Panc1 (cell line): ENCODE data around the gene TTPAL. TPM values are rescaled to one million over a fixed set of nuclear protein-coding genes. Genes with fewer than 3 reads are reported as not detected.

Source experiments
- ATAC-seq: fragments of 200-7000 bp; cut with Tn5 transposase; 2 replicates; pipeline ENCODE4 v1.9.1; 2020; ENCODE audit warnings: mild to moderate bottlenecking, moderate library complexity
- BruUV-seq: library from RNA; stranded (reverse); fragments of 400-500 nt; replicated peaks from 2 replicates; lab custom pipeline; 2021; lab: Mats Ljungman, UMichigan
- CTCF ChIA-PET: fragments of 300-600 bp; sonication (Branson Sonifier 250); formaldehyde crosslinking; loops from one replicate; lab custom pipeline; 2022; ENCODE audit warnings: antibody characterized with exemption; lab: Charles Lee
- POLR2A ChIA-PET: fragments of 300-600 bp; sonication (Branson Sonifier 250); formaldehyde crosslinking; loops from one replicate; lab custom pipeline; 2022; ENCODE audit warnings: antibody characterized with exemption; lab: Charles Lee
- DNase-seq: peaks from one replicate; pipeline ENCODE4 v3.0.0-alpha.2; 2010; ENCODE audit warnings: low read depth, low spot score
- H3K27ac ChIP-seq: 2 replicates; pipeline ENCODE4 v1.5.1; 2011; ENCODE audit warnings: mild to moderate bottlenecking, low read length, inconsistent platforms
- H3K27me3 ChIP-seq: fragments of 200-500 bp; sonication (Bioruptor generic); 2 replicates; pipeline ENCODE4 v1.6.0; 2014; ENCODE audit warnings: low read length, inconsistent platforms; ENCODE audit not compliant: control insufficient read depth, insufficient read depth
- H3K36me3 ChIP-seq: fragments of 200-500 bp; sonication (Bioruptor generic); 2 replicates; pipeline ENCODE4 v1.5.1; 2014; ENCODE audit warnings: inconsistent platforms, mild to moderate bottlenecking, low read length, moderate library complexity; ENCODE audit not compliant: control insufficient read depth, insufficient read depth
- H3K4me1 ChIP-seq: 2 replicates; pipeline ENCODE4 v1.5.1; 2011; ENCODE audit warnings: inconsistent platforms, mild to moderate bottlenecking, low read length, moderate library complexity; ENCODE audit not compliant: control insufficient read depth, insufficient read depth
- H3K4me3 ChIP-seq, 2 experiments: 2 replicates each; pipeline ENCODE4 v1.5.1; 2011 to 2012; ENCODE audit warnings: low read depth in 2 of 2, low read length in 2 of 2, mild to moderate bottlenecking in 2 of 2, inconsistent platforms in 1 of 2, moderate library complexity in 1 of 2
- H3K9me3 ChIP-seq: fragments of 200-500 bp; sonication (Bioruptor generic); 2 replicates; pipeline ENCODE4 v1.5.1; 2014; ENCODE audit warnings: low read depth, mild to moderate bottlenecking, inconsistent platforms, low read length, moderate library complexity; ENCODE audit not compliant: control insufficient read depth, insufficient read depth
- POLR2AphosphoS5 ChIP-seq: IDR thresholded peaks from 2 replicates; pipeline ENCODE4 v1.6.1; 2012; ENCODE audit warnings: mild to moderate bottlenecking, low read depth, low read length, moderate library complexity
- SIN3A ChIP-seq: IDR thresholded peaks from 2 replicates; pipeline ENCODE4 v1.6.1; 2012; ENCODE audit warnings: low read depth, mild to moderate bottlenecking, low read length, moderate library complexity, borderline replicate concordance; ENCODE audit not compliant: insufficient read depth
- TCF7L2 ChIP-seq: IDR thresholded peaks from 2 replicates; pipeline ENCODE4 v1.6.1; 2011; ENCODE audit warnings: mild to moderate bottlenecking, low read depth, low read length, inconsistent platforms
- in situ Hi-C: cut with HindIII; loops from 2 replicates; pipeline ENCODE4 v1.10.0; 2016; ENCODE audit warnings: low sequenced_read_pairs, low pct_unique_long_range_greater_than_20kb
- intact Hi-C: fragments of 100-400 bp; cut with micrococcal nuclease; formaldehyde crosslinking; loops from one replicate; pipeline ENCODE4 v1.10.0; 2022; ENCODE audit not compliant: unreplicated experiment
- total RNA-seq: library from RNA; stranded (reverse); gene quantifications from one replicate; pipeline ENCODE4 v1.2.1, GENCODE V29; 2021; ENCODE audit not compliant: unreplicated experiment
- TF ChIP-seq, protein P1 (sequence below), 2 experiments: IDR thresholded peaks; 2 replicates each; pipeline ENCODE4 v1.6.1; 2011 to 2012; ENCODE audit warnings: low read depth in 2 of 2, control low read depth in 1 of 2, low read length in 1 of 2, mild to moderate bottlenecking in 1 of 2, moderate library complexity in 1 of 2; ENCODE audit not compliant: insufficient read depth in 1 of 2
- TF ChIP-seq, protein P2 (sequence below): fragments of 450-650 bp; IDR thresholded peaks from 2 replicates; pipeline ENCODE4 v1.5.1; 2017; ENCODE audit warnings: mild to moderate bottlenecking

The TTPAL gene
- total RNA-seq, 1 experiment from 2014 or later = 37.4 TPM

DNA sequence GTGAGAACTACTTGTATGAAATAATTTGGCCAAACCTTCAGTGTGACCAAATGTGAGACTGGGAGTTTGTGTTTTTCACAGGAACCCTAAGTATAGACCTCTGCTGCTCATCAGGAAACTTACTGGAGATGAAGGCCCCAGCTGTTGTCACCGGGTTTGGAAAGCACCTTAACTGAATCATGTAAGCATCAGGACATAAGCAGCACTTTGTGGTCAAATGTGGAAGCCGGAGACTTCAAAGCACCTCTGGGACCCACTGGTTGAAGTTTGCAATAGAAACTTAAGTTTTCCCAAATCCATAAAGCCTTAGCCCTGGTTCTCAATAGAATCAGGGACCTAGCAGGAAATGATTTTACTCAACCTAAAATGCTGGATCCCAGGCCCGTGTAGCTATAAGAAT, 14.3 kb downstream of the TTPAL start:
- DNase-seq (no peak), ATAC-seq (no peak)
- Histone ChIP-seq H3K27me3 (no peaks in the 10 kb centered on the region), H3K27ac (no peak overlapping the region), H3K36me3 (peaks cover 13% of the 10 kb centered on the region; the same call in 1 of the 2 replicates), H3K4me3 (no peak overlapping the region), H3K4me1 (no peaks in the 10 kb centered on the region), H3K9me3 (no peaks in the 10 kb centered on the region)
- ChIA-PET CTCF (no interaction called here), POLR2A (no interaction called here)
- intact Hi-C loops = no loop called here
- in situ Hi-C loops = no loop called here
- TF ChIP-seq POLR2AphosphoS5 (no peak), SIN3A (no peak), TCF7L2 (no peak)
- TF ChIP-seq, protein P1, sequence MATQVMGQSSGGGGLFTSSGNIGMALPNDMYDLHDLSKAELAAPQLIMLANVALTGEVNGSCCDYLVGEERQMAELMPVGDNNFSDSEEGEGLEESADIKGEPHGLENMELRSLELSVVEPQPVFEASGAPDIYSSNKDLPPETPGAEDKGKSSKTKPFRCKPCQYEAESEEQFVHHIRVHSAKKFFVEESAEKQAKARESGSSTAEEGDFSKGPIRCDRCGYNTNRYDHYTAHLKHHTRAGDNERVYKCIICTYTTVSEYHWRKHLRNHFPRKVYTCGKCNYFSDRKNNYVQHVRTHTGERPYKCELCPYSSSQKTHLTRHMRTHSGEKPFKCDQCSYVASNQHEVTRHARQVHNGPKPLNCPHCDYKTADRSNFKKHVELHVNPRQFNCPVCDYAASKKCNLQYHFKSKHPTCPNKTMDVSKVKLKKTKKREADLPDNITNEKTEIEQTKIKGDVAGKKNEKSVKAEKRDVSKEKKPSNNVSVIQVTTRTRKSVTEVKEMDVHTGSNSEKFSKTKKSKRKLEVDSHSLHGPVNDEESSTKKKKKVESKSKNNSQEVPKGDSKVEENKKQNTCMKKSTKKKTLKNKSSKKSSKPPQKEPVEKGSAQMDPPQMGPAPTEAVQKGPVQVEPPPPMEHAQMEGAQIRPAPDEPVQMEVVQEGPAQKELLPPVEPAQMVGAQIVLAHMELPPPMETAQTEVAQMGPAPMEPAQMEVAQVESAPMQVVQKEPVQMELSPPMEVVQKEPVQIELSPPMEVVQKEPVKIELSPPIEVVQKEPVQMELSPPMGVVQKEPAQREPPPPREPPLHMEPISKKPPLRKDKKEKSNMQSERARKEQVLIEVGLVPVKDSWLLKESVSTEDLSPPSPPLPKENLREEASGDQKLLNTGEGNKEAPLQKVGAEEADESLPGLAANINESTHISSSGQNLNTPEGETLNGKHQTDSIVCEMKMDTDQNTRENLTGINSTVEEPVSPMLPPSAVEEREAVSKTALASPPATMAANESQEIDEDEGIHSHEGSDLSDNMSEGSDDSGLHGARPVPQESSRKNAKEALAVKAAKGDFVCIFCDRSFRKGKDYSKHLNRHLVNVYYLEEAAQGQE (IDR thresholded peaks at IDR 0.05; ENCODE audit: insufficient read depth in 1 of 2, low read depth in 2 of 2, low read length in 1 of 2) = no peak
- TF ChIP-seq, protein P2, sequence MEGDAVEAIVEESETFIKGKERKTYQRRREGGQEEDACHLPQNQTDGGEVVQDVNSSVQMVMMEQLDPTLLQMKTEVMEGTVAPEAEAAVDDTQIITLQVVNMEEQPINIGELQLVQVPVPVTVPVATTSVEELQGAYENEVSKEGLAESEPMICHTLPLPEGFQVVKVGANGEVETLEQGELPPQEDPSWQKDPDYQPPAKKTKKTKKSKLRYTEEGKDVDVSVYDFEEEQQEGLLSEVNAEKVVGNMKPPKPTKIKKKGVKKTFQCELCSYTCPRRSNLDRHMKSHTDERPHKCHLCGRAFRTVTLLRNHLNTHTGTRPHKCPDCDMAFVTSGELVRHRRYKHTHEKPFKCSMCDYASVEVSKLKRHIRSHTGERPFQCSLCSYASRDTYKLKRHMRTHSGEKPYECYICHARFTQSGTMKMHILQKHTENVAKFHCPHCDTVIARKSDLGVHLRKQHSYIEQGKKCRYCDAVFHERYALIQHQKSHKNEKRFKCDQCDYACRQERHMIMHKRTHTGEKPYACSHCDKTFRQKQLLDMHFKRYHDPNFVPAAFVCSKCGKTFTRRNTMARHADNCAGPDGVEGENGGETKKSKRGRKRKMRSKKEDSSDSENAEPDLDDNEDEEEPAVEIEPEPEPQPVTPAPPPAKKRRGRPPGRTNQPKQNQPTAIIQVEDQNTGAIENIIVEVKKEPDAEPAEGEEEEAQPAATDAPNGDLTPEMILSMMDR = no peak
- no TSS peak for BruUV-seq

DNA sequence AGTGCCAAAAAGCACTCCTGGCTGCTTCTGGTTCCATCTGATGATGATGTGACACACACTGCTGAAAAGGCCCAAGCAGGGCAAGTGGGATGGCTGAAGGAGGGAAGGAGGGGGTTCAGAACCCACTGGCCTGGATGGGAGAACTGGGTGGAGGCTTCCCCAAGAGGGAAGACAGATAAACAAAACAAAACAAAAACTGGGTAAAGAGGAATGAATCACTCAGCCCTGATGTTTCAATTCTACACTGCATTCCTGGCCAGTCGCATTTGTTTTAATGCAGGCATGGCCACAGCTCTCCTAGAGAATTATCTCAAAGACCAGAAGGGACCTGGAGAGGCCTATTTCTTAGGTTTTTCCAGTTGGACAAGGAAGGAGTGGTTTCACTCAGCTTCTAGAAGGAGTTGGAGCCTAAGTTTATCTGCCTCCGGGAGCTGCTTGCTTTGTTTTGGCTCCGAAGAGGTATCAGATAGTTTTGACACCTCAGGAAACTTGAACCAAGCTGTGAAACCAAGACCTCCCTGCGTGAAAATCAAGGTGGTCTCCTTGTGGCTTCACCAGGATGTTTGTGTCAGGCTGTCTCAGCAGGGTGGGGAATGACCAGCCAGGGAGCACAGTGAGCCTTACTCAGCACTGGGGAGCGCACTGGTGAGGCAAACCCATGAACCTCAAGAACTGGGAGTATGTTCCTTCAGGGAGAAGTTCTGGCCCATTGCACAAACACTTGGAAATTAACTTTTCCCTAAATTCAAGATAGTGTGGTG, 16.1 kb downstream of the TTPAL start:
- no TSS peak for BruUV-seq
- Histone ChIP-seq H3K27ac (no peak overlapping the region), H3K4me1 (no peaks in the 10 kb centered on the region), H3K9me3 (no peaks in the 10 kb centered on the region), H3K36me3 (peaks cover 6% of the 10 kb centered on the region; the same call in 1 of the 2 replicates), H3K4me3 (no peak overlapping the region), H3K27me3 (no peaks in the 10 kb centered on the region)
- TF ChIP-seq SIN3A = no peak
- TF ChIP-seq POLR2AphosphoS5 = no peak
- TF ChIP-seq, protein P2 = no peak
- TF ChIP-seq TCF7L2 = no peak
- TF ChIP-seq, protein P1 (IDR thresholded peaks at IDR 0.05; ENCODE audit: insufficient read depth in 1 of 2, low read depth in 2 of 2, low read length in 1 of 2) = no peak
- CTCF ChIA-PET = interaction anchor here (1.0 kb wide), 1 partner anchor 31 kb away, joined by 4 read pairs; no protein-coding TSS in a partner anchor
- DNase-seq (no peak), ATAC-seq (no peak)
- POLR2A ChIA-PET = no interaction called here
- in situ Hi-C loops (no loop called here), intact Hi-C loops (no loop called here)
